Stomach (tissue), 4 donors: ENCODE results near the gene LDB3.

Source experiments
- POLR2A ChIP-seq, 4 donors: fragments of 450-650 bp; IDR thresholded peaks; one replicate each; pipeline ENCODE4 v1.6.1; 2016; ENCODE audit warnings: antibody characterized with exemption in 4 of 4, control low read depth in 2 of 4, mild to moderate bottlenecking in 1 of 4, moderate library complexity in 1 of 4
- TF ChIP-seq, protein P1 (sequence below), 7 experiments: fragments of 450-650 bp in 4 of 7; fragments of 200-600 bp in 3 of 7; sonication (generic) in 3 of 7; IDR thresholded peaks; one replicate each; pipeline ENCODE4 v1.5.1; 2016 to 2019; ENCODE audit warnings: antibody characterized with exemption in 7 of 7, control low read depth in 2 of 7, mild to moderate bottlenecking in 1 of 7

DNA sequence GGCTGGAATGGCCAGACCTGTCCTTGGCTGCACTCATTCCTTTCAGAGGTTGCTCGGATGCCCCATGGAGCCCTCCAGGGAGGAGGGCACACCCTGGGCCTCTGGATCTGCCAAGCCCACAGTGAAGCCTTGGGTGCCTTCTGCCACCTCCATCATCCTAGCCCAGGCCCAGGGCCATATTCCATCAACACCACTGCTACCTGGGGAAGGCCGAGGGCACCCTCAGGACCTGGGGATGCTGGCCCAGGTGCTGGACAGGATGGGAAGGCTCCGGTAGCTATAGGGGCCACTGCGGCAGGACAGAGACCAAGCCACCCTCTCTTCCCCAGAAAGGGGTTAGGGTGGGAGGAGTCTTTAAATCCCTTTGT lies 13.2 kb upstream of the LDB3 start:
- TF ChIP-seq, protein P1, sequence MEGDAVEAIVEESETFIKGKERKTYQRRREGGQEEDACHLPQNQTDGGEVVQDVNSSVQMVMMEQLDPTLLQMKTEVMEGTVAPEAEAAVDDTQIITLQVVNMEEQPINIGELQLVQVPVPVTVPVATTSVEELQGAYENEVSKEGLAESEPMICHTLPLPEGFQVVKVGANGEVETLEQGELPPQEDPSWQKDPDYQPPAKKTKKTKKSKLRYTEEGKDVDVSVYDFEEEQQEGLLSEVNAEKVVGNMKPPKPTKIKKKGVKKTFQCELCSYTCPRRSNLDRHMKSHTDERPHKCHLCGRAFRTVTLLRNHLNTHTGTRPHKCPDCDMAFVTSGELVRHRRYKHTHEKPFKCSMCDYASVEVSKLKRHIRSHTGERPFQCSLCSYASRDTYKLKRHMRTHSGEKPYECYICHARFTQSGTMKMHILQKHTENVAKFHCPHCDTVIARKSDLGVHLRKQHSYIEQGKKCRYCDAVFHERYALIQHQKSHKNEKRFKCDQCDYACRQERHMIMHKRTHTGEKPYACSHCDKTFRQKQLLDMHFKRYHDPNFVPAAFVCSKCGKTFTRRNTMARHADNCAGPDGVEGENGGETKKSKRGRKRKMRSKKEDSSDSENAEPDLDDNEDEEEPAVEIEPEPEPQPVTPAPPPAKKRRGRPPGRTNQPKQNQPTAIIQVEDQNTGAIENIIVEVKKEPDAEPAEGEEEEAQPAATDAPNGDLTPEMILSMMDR (IDR thresholded peaks at IDR 0.05), result no peak
- no peak for TF ChIP-seq POLR2A (IDR thresholded peaks at IDR 0.05)
